Measurements from ENCODE around the gene IRAK1.

IRAK1 gene

GRCh38 chrX:154038656-154039055 lies 19.0 kb upstream of the IRAK1 start:
- H3K27ac ChIP-seq: no peak overlapping the region
- no peak for TF ChIP-seq CTCF (conservative IDR thresholded peaks at IDR 0.05)

GRCh38 chrX:154037754-154038153 lies 18.1 kb upstream of the IRAK1 start:
- TF ChIP-seq CTCF (conservative IDR thresholded peaks at IDR 0.05): no peak
- no peak overlapping the region for H3K27ac ChIP-seq

- no peak for TF ChIP-seq CTCF (conservative IDR thresholded peaks at IDR 0.05)
- no peak overlapping the region for H3K27ac ChIP-seq
Measured at GRCh38 chrX:154036513-154036912, 16.8 kb upstream of the IRAK1 start.

GRCh38 chrX:154033848-154034247 lies 14.1 kb upstream of the IRAK1 start:
- no peak for TF ChIP-seq CTCF (conservative IDR thresholded peaks at IDR 0.05)
- no peak overlapping the region for H3K27ac ChIP-seq

- TF ChIP-seq CTCF (conservative IDR thresholded peaks at IDR 0.05): no peak
- no peak overlapping the region for H3K27ac ChIP-seq
Measured at GRCh38 chrX:154032653-154033052, 13.0 kb upstream of the IRAK1 start.

GRCh38 chrX:154032160-154032559 lies 12.5 kb upstream of the IRAK1 start:
- H3K27ac ChIP-seq: no peak overlapping the region
- TF ChIP-seq CTCF (conservative IDR thresholded peaks at IDR 0.05): no peak

- no peak for TF ChIP-seq CTCF (conservative IDR thresholded peaks at IDR 0.05)
- H3K27ac ChIP-seq: no peak overlapping the region
Measured at GRCh38 chrX:154030715-154031305, 11.1 kb upstream of the IRAK1 start.
